ENCODE data around the gene FGF19. TPM values are rescaled to one million over a fixed set of nuclear protein-coding genes. Genes with fewer than 3 reads are reported as not detected.

Gene FGF19
- total and polyA plus RNA-seq, 9 of the 15 experiments (the other 6 are each of a cell fraction or from before 2014, with no cell fraction given): 0.11 TPM; not detected in 8

DNA sequence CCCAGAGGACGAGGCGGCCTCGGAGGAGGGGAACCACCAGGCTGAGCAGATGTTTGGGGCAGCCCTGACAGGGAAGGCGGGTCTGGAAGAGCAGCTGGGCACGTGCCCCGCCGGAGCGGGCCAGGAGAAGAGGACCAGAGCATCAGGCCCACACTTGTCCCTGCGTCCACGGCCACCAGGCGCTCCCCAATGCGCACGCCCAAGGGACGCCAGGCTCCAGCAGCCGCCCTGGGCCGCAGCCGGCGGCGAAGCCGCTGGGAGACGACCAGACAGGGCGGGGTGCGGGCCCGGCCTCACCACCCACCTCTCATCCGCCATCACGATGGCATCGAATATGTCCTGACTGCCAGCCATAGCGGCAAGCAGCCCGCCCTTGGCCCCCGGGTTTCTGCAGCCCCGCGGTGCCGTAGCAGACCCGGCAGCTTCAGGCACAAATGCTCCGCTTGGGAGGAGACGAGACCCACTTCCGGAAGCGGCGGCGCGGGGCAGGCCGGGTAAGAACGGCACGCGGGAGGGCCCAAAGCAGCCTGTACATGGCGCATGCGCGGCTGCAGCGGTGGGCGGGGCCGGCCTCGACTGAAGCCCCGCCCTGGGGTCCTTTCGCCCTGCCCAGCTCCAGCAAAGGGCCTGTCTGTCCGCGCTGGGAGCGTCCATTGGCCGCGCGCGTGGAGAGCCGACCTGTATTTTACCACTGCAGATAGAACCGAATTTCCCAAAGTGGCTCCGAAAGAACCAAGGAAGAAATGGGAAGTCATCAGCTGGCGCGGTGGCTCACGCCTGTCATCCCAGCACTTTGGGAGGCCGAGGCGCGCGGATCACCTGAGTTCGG lies 28.7 kb downstream of the FGF19 start, which contains the start of gene LTO1 (continued):
- TF ChIP-seq, protein P1, sequence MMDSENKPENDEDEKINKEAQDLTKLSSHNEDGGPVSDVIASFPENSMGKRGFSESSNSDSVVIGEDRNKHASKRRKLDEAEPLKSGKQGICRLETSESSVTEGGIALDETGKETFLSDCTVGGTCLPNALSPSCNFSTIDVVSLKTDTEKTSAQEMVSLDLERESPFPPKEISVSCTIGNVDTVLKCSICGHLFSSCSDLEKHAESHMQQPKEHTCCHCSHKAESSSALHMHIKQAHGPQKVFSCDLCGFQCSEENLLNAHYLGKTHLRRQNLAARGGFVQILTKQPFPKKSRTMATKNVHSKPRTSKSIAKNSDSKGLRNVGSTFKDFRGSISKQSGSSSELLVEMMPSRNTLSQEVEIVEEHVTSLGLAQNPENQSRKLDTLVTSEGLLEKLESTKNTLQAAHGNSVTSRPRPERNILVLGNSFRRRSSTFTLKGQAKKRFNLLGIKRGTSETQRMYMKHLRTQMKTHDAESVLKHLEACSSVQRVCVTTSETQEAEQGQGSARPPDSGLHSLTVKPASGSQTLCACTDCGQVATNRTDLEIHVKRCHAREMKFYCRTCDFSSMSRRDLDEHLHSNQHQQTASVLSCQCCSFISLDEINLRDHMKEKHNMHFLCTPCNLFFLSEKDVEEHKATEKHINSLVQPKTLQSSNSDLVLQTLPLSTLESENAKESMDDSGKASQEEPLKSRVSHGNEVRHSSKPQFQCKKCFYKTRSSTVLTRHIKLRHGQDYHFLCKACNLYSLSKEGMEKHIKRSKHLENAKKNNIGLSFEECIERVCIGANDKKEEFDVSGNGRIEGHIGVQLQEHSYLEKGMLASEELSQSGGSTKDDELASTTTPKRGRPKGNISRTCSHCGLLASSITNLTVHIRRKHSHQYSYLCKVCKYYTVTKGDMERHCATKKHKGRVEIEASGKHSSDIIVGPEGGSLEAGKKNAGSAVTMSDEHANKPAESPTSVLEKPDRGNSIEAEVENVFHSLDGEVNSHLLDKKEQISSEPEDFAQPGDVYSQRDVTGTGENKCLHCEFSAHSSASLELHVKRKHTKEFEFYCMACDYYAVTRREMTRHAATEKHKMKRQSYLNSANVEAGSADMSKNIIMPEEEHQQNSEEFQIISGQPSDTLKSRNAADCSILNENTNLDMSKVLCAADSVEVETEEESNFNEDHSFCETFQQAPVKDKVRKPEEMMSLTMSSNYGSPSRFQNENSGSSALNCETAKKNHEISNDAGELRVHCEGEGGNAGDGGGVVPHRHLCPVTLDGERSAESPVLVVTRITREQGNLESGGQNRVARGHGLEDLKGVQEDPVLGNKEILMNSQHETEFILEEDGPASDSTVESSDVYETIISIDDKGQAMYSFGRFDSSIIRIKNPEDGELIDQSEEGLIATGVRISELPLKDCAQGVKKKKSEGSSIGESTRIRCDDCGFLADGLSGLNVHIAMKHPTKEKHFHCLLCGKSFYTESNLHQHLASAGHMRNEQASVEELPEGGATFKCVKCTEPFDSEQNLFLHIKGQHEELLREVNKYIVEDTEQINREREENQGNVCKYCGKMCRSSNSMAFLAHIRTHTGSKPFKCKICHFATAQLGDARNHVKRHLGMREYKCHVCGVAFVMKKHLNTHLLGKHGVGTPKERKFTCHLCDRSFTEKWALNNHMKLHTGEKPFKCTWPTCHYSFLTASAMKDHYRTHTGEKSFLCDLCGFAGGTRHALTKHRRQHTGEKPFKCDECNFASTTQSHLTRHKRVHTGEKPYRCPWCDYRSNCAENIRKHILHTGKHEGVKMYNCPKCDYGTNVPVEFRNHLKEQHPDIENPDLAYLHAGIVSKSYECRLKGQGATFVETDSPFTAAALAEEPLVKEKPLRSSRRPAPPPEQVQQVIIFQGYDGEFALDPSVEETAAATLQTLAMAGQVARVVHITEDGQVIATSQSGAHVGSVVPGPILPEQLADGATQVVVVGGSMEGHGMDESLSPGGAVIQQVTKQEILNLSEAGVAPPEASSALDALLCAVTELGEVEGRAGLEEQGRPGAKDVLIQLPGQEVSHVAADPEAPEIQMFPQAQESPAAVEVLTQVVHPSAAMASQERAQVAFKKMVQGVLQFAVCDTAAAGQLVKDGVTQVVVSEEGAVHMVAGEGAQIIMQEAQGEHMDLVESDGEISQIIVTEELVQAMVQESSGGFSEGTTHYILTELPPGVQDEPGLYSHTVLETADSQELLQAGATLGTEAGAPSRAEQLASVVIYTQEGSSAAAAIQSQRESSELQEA (IDR thresholded peaks at IDR 0.05; ENCODE audit: low read depth): peak; percentile 97
- TF ChIP-seq, protein P2, sequence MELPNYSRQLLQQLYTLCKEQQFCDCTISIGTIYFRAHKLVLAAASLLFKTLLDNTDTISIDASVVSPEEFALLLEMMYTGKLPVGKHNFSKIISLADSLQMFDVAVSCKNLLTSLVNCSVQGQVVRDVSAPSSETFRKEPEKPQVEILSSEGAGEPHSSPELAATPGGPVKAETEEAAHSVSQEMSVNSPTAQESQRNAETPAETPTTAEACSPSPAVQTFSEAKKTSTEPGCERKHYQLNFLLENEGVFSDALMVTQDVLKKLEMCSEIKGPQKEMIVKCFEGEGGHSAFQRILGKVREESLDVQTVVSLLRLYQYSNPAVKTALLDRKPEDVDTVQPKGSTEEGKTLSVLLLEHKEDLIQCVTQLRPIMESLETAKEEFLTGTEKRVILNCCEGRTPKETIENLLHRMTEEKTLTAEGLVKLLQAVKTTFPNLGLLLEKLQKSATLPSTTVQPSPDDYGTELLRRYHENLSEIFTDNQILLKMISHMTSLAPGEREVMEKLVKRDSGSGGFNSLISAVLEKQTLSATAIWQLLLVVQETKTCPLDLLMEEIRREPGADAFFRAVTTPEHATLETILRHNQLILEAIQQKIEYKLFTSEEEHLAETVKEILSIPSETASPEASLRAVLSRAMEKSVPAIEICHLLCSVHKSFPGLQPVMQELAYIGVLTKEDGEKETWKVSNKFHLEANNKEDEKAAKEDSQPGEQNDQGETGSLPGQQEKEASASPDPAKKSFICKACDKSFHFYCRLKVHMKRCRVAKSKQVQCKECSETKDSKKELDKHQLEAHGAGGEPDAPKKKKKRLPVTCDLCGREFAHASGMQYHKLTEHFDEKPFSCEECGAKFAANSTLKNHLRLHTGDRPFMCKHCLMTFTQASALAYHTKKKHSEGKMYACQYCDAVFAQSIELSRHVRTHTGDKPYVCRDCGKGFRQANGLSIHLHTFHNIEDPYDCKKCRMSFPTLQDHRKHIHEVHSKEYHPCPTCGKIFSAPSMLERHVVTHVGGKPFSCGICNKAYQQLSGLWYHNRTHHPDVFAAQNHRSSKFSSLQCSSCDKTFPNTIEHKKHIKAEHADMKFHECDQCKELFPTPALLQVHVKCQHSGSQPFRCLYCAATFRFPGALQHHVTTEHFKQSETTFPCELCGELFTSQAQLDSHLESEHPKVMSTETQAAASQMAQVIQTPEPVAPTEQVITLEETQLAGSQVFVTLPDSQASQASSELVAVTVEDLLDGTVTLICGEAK (IDR thresholded peaks at IDR 0.05): peak; percentile 61
- TF ChIP-seq, protein P2 (CRISPR knock-in tag; IDR thresholded peaks at IDR 0.05): no peak
- peak; percentile 95 for TF ChIP-seq POLR2A (conservative IDR thresholded peaks at IDR 0.05)
- TF ChIP-seq MTA3 (IDR thresholded peaks at IDR 0.05; ENCODE audit: borderline replicate concordance): peak; percentile 98
- TF ChIP-seq BRD4 (IDR thresholded peaks at IDR 0.05): no peak
- peak; percentile 74 for TF ChIP-seq MYC (IDR thresholded peaks at IDR 0.05; ENCODE audit: low read depth, low read length)
- TF ChIP-seq MYC (CRISPR knock-in tag; IDR thresholded peaks at IDR 0.05; ENCODE audit: borderline replicate concordance, low read depth): 0 out of 2 replicates have a peak, but pooled peaks have one; percentile 26
